ENCODE measurements around the gene EIF1AD.

GRCh38 chr11:66003291-66003690, 1.3 kb upstream of the EIF1AD start:
- TF ChIP-seq EZH2 (IDR thresholded peaks at IDR 0.05; ENCODE audit: borderline replicate concordance), result no peak
- no peak for TF ChIP-seq CTCF (IDR thresholded peaks at IDR 0.05; ENCODE audit: poor library complexity)
- TF ChIP-seq EZH2phosphoT487 (IDR thresholded peaks at IDR 0.05; ENCODE audit: low read depth, severe bottlenecking, unreplicated experiment), result no peak
